Measurements from ENCODE around the gene ATP6V0C.

DNA sequence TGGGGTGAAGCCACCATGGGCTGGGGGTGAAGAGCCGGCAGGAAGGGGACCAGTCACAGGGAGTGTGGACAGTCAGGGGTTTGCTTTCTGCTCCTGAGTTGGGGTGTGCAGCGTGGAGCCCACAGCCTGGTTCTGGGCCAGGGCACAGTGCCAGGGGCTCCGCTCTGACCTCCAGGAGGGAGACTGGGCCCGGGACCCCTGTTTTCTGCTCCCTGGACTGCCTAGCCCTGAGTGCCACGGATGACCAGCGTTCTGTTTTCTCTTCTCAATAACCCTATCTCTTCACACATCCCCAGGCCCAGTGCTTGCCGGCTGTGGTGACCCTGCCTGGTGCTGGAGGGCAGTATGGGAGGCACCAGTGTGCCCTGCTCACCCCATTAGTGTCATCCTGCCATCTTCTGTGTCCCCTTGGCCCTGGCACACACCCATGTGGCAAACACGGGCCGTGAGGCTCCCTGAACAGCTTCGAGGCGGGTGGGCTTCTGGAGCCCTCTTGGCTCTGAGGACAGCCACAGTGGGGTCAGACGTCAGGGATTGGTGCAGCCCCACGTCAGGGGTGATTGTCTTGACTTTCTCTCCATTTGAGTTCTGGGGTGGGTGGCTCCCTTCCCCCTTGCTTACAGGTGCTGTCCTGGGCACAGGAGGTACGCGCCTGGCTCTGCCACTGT, 16.3 kb downstream of the ATP6V0C start:
- TF ChIP-seq CTCF (IDR thresholded peaks at IDR 0.05), result no peak
- no peak for TF ChIP-seq POLR2A (IDR thresholded peaks at IDR 0.05)
- no peak for TF ChIP-seq POLR2AphosphoS5 (IDR thresholded peaks at IDR 0.05)

Data from prostate gland (tissue), 2 donors.